Ovary (tissue), 9 donors: ENCODE measurements around the gene TRPC1. TPM values are rescaled to one million over a fixed set of nuclear protein-coding genes. Genes with fewer than 3 reads are reported as not detected.
"Not testable (repeated sequence)": the region's sequence is repeated elsewhere in the genome, so short reads cannot be mapped to it uniquely, and the experiment has no call there.

Experiments
- DNase-seq, 5 donors: peaks; one replicate each; pipeline ENCODE4 v3.0.0-alpha.2; 2019 to 2020
- H3K27ac ChIP-seq, 2 donors: fragments of 200-600 bp; one replicate each; pipeline versions ENCODE4 v1.5.1 to v1.8.0; 2019 to 2022
- H3K27me3 ChIP-seq: fragments of 200-600 bp; one replicate; pipeline ENCODE4 v1.8.0; 2022
- H3K36me3 ChIP-seq: fragments of 200-600 bp; sonication (generic); one replicate; pipeline ENCODE4 v1.5.1; 2019
- H3K4me1 ChIP-seq: one replicate; pipeline ENCODE4 v1.8.1; 2013; ENCODE audit warnings: mild to moderate bottlenecking, moderate library complexity; ENCODE audit not compliant: insufficient read depth
- H3K4me3 ChIP-seq: fragments of 200-600 bp; sonication (generic); one replicate; pipeline ENCODE4 v1.5.1; 2017
- H3K9me3 ChIP-seq, 2 donors: fragments of 200-600 bp in 1 of 2; sonication (generic) in 1 of 2; one replicate each; pipeline versions ENCODE4 v1.5.1 to v1.8.1; 2013 to 2019; ENCODE audit warnings: mild to moderate bottlenecking in 1 of 2, moderate library complexity in 1 of 2
- CTCF ChIP-seq, 3 donors: fragments of 450-650 bp in 2 of 3; fragments of 200-600 bp in 1 of 3; IDR thresholded peaks; one replicate each; pipeline versions ENCODE4 v1.5.1 to v1.8.0; 2016 to 2022; ENCODE audit warnings: antibody characterized with exemption in 3 of 3, mild to moderate bottlenecking in 1 of 3
- EP300 ChIP-seq: sonication (generic); formaldehyde crosslinking; IDR thresholded peaks from one replicate; pipeline ENCODE4 v1.6.1; 2017; ENCODE audit warnings: antibody characterized with exemption
- POLR2A ChIP-seq: fragments of 450-650 bp; IDR thresholded peaks from one replicate; pipeline ENCODE4 v1.6.1; 2017; ENCODE audit warnings: antibody characterized with exemption, mild to moderate bottlenecking, moderate library complexity
- WGBS, 3 donors: extraction: QIAGEN DNeasy Blood & Tissue Kit in 1 of 3; methylation state at CpG; one replicate each; pipeline versions ENCODE4 v1.1.5 to v1.1.7; 2013 to 2017; 5-methylcytosine and 5-hydroxymethylcytosine counted together
- intact Hi-C, 4 donors: fragments of 100-400 bp; cut with DNase I; formaldehyde crosslinking; loops; one replicate each; pipeline versions ENCODE4 v1.11.0 to v1.15.1; 2022 to 2023
- polyA plus RNA-seq, 2 donors: library from polyadenylated mRNA; stranded (reverse); fragments of 200-250 nt in 1 of 2; fragments of 350-450 nt in 1 of 2; fragmentation: Illumina TruSeq in 1 of 2; extraction: RNeasy Lipid Tissue Mini Kit (QIAGEN cat#74804) in 1 of 2; gene quantifications; one replicate each; pipeline ENCODE4 v1.2.3, GENCODE V29; 2013 to 2014
- total RNA-seq, 7 donors: library from RNA; depleted of rRNA in 2 of 7; stranded (reverse); fragments of >200 nt in 2 of 7; fragmentation: NEBNext Ultra II Directional in 3 of 7; extraction: Animal tissue kit (Norgen Biotek cat#: 25700) in 3 of 7; gene quantifications; one replicate each; pipeline versions ENCODE4 v1.1.0 to v1.2.4, GENCODE V29; 2016 to 2023
- donor health status: DM: no; HTN: no; CAD: no; lungs with moderate emphysema.
- donor health status: DM: no; HTN: no; CAD: no.
- donor health status: Bipolar disorder and iron deficiency.
- donor health status: DM: yes; HTN: yes; CAD: no.
- donor health status: DM: no; HTN: no; CAD: no.
- donor health status: DM: yes; HTN: yes; CAD: no.

Gene TRPC1
- total and polyA plus RNA-seq, 9 donors = 12.6 to 41.7 (median 34.5) TPM

- no peak for DNase-seq
- Histone ChIP-seq H3K36me3 (no peaks in the 10 kb centered on the region), H3K27me3 (no peaks in the 10 kb centered on the region), H3K4me1 (no peaks in the 10 kb centered on the region), H3K27ac (no peak overlapping the region), H3K9me3 (no peaks in the 10 kb centered on the region), H3K4me3 (no peak overlapping the region)
- intact Hi-C loops = no loop called here
- WGBS, 3 donors = 87 to 94% (median 93%) methylated on average over 7 of the region's 7 CpGs
- TF ChIP-seq POLR2A = no peak
- TF ChIP-seq EP300 = no peak
- TF ChIP-seq CTCF (IDR thresholded peaks at IDR 0.05) = no peak
These were observed 17.3 kb upstream of the TRPC1 start for GRCh38 chr3:142706321-142707127.

- Histone ChIP-seq H3K36me3 (no peaks in the 10 kb centered on the region), H3K4me1 (no peaks in the 10 kb centered on the region), H3K4me3 (no peak overlapping the region), H3K27me3 (no peaks in the 10 kb centered on the region), H3K27ac (no peak overlapping the region), H3K9me3 (no peaks in the 10 kb centered on the region)
- 96 to 97% (median 97%) methylated on average over 5 of the region's 5 CpGs for WGBS, 3 donors
- TF ChIP-seq CTCF (IDR thresholded peaks at IDR 0.05) (no peak), EP300 (no peak), POLR2A (no peak)
- no peak for DNase-seq
- intact Hi-C loops = no loop called here
These were observed 14.6 kb upstream of the TRPC1 start for GRCh38 chr3:142709207-142709606.

- H3K4me1 ChIP-seq, H3K36me3 ChIP-seq, H3K4me3 ChIP-seq, H3K27ac ChIP-seq, H3K9me3 ChIP-seq, H3K27me3 ChIP-seq, intact Hi-C loops, DNase-seq: not testable (repeated sequence)
- 91 to 98% (median 96%) methylated on average over 3 of the region's 3 CpGs for WGBS, 3 donors
These were observed 9.0 kb upstream of the TRPC1 start for GRCh38 chr3:142714882-142715281.

- DNase-seq = no peak
- Histone ChIP-seq H3K4me1 (no peaks in the 10 kb centered on the region), H3K4me3 (no peak overlapping the region), H3K9me3 (no peaks in the 10 kb centered on the region), H3K27ac (no peak overlapping the region), H3K27me3 (no peaks in the 10 kb centered on the region), H3K36me3 (no peaks in the 10 kb centered on the region)
- 68 to 78% (median 73%) methylated on average over 4 of the region's 4 CpGs for WGBS, 3 donors
- TF ChIP-seq POLR2A = no peak
- TF ChIP-seq CTCF (IDR thresholded peaks at IDR 0.05) = no peak
- TF ChIP-seq EP300 = no peak
- intact Hi-C loops = no loop called here
These were observed 7.7 kb upstream of the TRPC1 start for GRCh38 chr3:142716102-142716501.

GRCh38 chr3:142723665-142723967, 218 bp upstream of the TRPC1 start:
- DNase-seq = no peak
- Histone ChIP-seq H3K4me1 (no peaks in the 10 kb centered on the region), H3K27ac (peak overlapping the region in 1 of 2 donors; percentile 96), H3K27me3 (no peaks in the 10 kb centered on the region), H3K4me3 (peak overlapping the region; percentile 78), H3K36me3 (no peaks in the 10 kb centered on the region), H3K9me3 (no peaks in the 10 kb centered on the region)
- no peak for TF ChIP-seq POLR2A
- no peak for TF ChIP-seq EP300
- no peak for TF ChIP-seq CTCF (IDR thresholded peaks at IDR 0.05)
- WGBS, 3 donors = 0% methylated on average over 10 of the region's 10 CpGs
- intact Hi-C loops = no loop called here
